Fibroblast of villous mesenchyme (primary cell): ENCODE measurements around the gene CLASRP. TPM values are rescaled to one million over a fixed set of nuclear protein-coding genes. Genes with fewer than 3 reads are reported as not detected.
"Not testable (repeated sequence)": the region's sequence is repeated elsewhere in the genome, so short reads cannot be mapped to it uniquely, and the experiment has no call there.

ENCODE experiments used
- DNase-seq: peaks from one replicate; pipeline ENCODE4 v3.0.0-alpha.2; 2010; ENCODE audit warnings: low read depth
- H3K4me3 ChIP-seq: 2 replicates; pipeline ENCODE4 v1.5.1; 2011; ENCODE audit warnings: low read depth, mild to moderate bottlenecking, low read length
- CTCF ChIP-seq: IDR thresholded peaks from 2 replicates; pipeline ENCODE4 v1.5.1; 2012; ENCODE audit warnings: low read depth, mild to moderate bottlenecking, low read length; ENCODE audit not compliant: insufficient read depth
- small RNA-seq: library from RNA; depleted of rRNA; stranded (forward); fragments of <200 nt; gene quantifications from one replicate; pipeline ENCODE3, GENCODE V24; 2012
- total RNA-seq: library from RNA; depleted of rRNA; stranded (reverse); fragments of >200 nt; gene quantifications from 2 replicates; pipeline ENCODE4 v1.2.3, GENCODE V29; 2012

CLASRP gene
- total RNA-seq, 1 donor: 16.4 TPM

DNA sequence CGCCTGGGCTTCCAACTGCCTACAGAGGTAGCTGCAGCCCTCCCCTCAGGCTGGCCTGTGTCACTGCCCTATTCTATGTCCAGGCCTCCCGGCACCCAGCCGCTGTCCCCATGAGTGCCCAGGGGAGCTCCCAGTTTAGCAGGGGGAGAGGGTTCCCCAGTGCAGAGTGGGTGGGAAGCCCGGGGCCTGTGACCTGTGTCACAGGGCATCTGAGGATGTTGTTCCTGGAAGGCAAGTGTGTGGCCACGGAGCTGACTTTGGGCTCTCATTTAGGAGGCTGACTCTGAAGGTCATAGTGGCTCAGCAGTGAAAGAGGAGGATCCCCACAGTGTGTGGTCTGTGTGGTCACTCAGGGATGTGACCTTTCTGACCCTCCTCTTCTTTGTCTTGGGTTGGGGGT lies 79.3 kb downstream of the CLASRP start:
- no peak for TF ChIP-seq CTCF
- no peak overlapping the region for H3K4me3 ChIP-seq
- no peak for DNase-seq

GRCh38 chr19:45118591-45119355 lies 79.9 kb downstream of the CLASRP start:
- not testable (repeated sequence) for H3K4me3 ChIP-seq, DNase-seq

DNA sequence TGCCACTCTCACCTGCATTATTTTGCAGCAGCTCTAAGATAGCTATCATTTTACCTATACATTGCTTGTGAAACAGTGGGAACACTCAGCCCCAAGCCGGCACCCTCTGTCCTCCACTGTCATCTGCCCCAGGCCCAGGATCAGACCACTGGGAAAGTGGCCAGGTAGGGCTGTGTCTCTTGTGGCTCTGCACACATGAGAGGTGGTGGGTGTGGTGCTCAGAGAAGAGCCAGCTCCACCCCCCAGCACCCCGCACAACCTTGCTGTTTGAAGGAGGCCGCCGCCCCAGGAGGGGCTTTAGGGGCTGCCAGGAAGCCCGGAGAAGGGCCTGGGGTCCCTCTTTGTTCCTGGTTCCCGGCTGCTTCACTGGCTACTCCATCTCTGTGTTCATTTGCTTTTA lies 80.7 kb downstream of the CLASRP start:
- no peak for DNase-seq
- no peak for TF ChIP-seq CTCF
- H3K4me3 ChIP-seq: no peak overlapping the region

Small RNAs within 50 kb of the gene (small RNA-seq; reads per million reads assigned to genes)
- not detected for gene RNU6-611P

Other genes with a start within 250 kb of the CLASRP start
- gene BCAM, start 229.9 kb upstream of the CLASRP start, total RNA-seq: 10.3 and 15.1 TPM in 2 replicates
- gene NECTIN2, start 192.7 kb upstream of the CLASRP start, total RNA-seq: 133 and 134 TPM in 2 replicates
- gene TOMM40, start 147.8 kb upstream of the CLASRP start, total RNA-seq: 56.7 and 57.9 TPM in 2 replicates
- gene APOE, start 133.2 kb upstream of the CLASRP start, total RNA-seq: 9.7 and 16.4 TPM in 2 replicates
- gene APOC1, start 124.4 kb upstream of the CLASRP start, total RNA-seq: 1.3 and 2.6 TPM in 2 replicates
- not detected in 2 replicates for gene APOC4, start 96.8 kb upstream of the CLASRP start, total RNA-seq
- gene APOC2, start 93.0 kb upstream of the CLASRP start, total RNA-seq: not detected in 2 replicates
- gene CLPTM1, start 83.7 kb upstream of the CLASRP start, total RNA-seq: 53.1 and 62.6 TPM in 2 replicates
- 10.6 and 13.8 TPM in 2 replicates for gene RELB, start 37.6 kb upstream of the CLASRP start, total RNA-seq
- under 0.01 TPM in 2 replicates for gene ZNF296, start 37.4 kb downstream of the CLASRP start, total RNA-seq
- 16.0 and 24.2 TPM in 2 replicates for gene GEMIN7, start 40.2 kb downstream of the CLASRP start, total RNA-seq
- gene PPP1R37, start 54.1 kb downstream of the CLASRP start, total RNA-seq: 31.1 and 36.1 TPM in 2 replicates
- gene NKPD1, start 121.9 kb downstream of the CLASRP start, total RNA-seq: under 0.01 TPM in 2 replicates
- gene TRAPPC6A, start 139.2 kb downstream of the CLASRP start, total RNA-seq: 3.9 and 7.7 TPM in 2 replicates
- 4.3 and 5.8 TPM in 2 replicates for gene BLOC1S3, start 139.7 kb downstream of the CLASRP start, total RNA-seq
- not detected in 2 replicates for gene EXOC3L2, start 206.4 kb downstream of the CLASRP start, total RNA-seq
- gene MARK4, start 212.2 kb downstream of the CLASRP start, total RNA-seq: 14.2 and 16.8 TPM in 2 replicates